Stimulated activated naive B cell treated with anti-CD40 and anti-IgM and Interleukin-4, amounts not matched to agents 10 μg/mL and 1 μg/mL and 100 μg/mL, for 72 hours (primary cell): ENCODE measurements around the gene ZNF296.

ENCODE experiments used
- ATAC-seq, 2 donors: fragments of 150-1000 bp; cut with Tn5 transposase; replicated peaks; 2 replicates each; pipeline ENCODE4 v1.10.0; 2021; ENCODE audit warnings: moderate library complexity in 1 of 2
- DNase-seq: peaks from one replicate; pipeline ENCODE4 v3.0.0; 2021
- H3K27ac Mint-ChIP-seq: one replicate; pipeline ENCODE4 v1.8.0; 2022; ENCODE audit warnings: mild to moderate bottlenecking, mixed read lengths
- H3K27me3 Mint-ChIP-seq, 2 donors: one replicate each; pipeline ENCODE4 v1.8.0; 2022; ENCODE audit warnings: mixed read lengths in 2 of 2
- H3K36me3 Mint-ChIP-seq, 2 donors: one replicate each; pipeline ENCODE4 v1.8.0; 2022; ENCODE audit warnings: mixed read lengths in 2 of 2, mild to moderate bottlenecking in 1 of 2
- H3K4me1 Mint-ChIP-seq, 2 donors: one replicate each; pipeline ENCODE4 v1.8.0; 2022; ENCODE audit warnings: mixed read lengths in 2 of 2, mild to moderate bottlenecking in 1 of 2
- H3K4me3 Mint-ChIP-seq, 2 donors: one replicate each; pipeline ENCODE4 v1.8.0; 2022; ENCODE audit warnings: mild to moderate bottlenecking in 2 of 2, mixed read lengths in 2 of 2, moderate library complexity in 1 of 2
- H3K9me3 Mint-ChIP-seq, 2 donors: one replicate each; pipeline ENCODE4 v1.8.0; 2022; ENCODE audit warnings: mixed read lengths in 2 of 2, mild to moderate bottlenecking in 1 of 2

Gene ZNF296

GRCh38 chr19:45098521-45099466 is 22.5 kb upstream of the ZNF296 start:
- Mint-ChIP-seq H3K4me3 (no peak overlapping the region), H3K4me1 (peaks cover 58 to 71% of the 10 kb centered on the region in 2 donors), H3K27ac (no peak overlapping the region), H3K9me3 (no peaks in the 10 kb centered on the region), H3K27me3 (no peaks in the 10 kb centered on the region), H3K36me3 (peaks cover 0 to 23% of the 10 kb centered on the region in 2 donors)
- DNase-seq (no peak), ATAC-seq (no peak)

- H3K9me3 Mint-ChIP-seq, result no peaks in the 10 kb centered on the region
- ATAC-seq (no peak), DNase-seq (no peak)
- H3K27ac Mint-ChIP-seq, result peak overlapping the region; percentile 74
- peaks cover 0 to 27% of the 10 kb centered on the region in 2 donors for H3K36me3 Mint-ChIP-seq
- peaks cover 57 to 69% of the 10 kb centered on the region in 2 donors for H3K4me1 Mint-ChIP-seq
- no peak overlapping the region for H3K4me3 Mint-ChIP-seq
- H3K27me3 Mint-ChIP-seq, result no peaks in the 10 kb centered on the region
Observed at GRCh38 chr19:45097776-45098520, 21.7 kb upstream of the ZNF296 start.

GRCh38 chr19:45097450-45097775 is 21.1 kb upstream of the ZNF296 start:
- Mint-ChIP-seq H3K4me1 (peaks cover 53 to 69% of the 10 kb centered on the region in 2 donors), H3K9me3 (no peaks in the 10 kb centered on the region), H3K27me3 (no peaks in the 10 kb centered on the region), H3K4me3 (no peak overlapping the region), H3K36me3 (peaks cover 0 to 27% of the 10 kb centered on the region in 2 donors), H3K27ac (peak overlapping the region; percentile 74)
- no peak for DNase-seq
- no peak for ATAC-seq

GRCh38 chr19:45096700-45097099 is 20.4 kb upstream of the ZNF296 start:
- no peaks in the 10 kb centered on the region for H3K27me3 Mint-ChIP-seq
- peaks cover 50 to 71% of the 10 kb centered on the region in 2 donors for H3K4me1 Mint-ChIP-seq
- H3K36me3 Mint-ChIP-seq, result peaks cover 0 to 27% of the 10 kb centered on the region in 2 donors
- peak overlapping the region; percentile 65 for H3K27ac Mint-ChIP-seq
- ATAC-seq (no peak), DNase-seq (no peak)
- H3K4me3 Mint-ChIP-seq, result no peak overlapping the region
- no peaks in the 10 kb centered on the region for H3K9me3 Mint-ChIP-seq

GRCh38 chr19:45095496-45096413 is 19.5 kb upstream of the ZNF296 start:
- Mint-ChIP-seq H3K27ac (no peak overlapping the region), H3K36me3 (peaks cover 7 to 35% of the 10 kb centered on the region in 2 donors), H3K9me3 (peaks cover 2 to 4% of the 10 kb centered on the region in 2 donors), H3K4me3 (no peak overlapping the region), H3K27me3 (no peaks in the 10 kb centered on the region), H3K4me1 (peaks cover 50 to 73% of the 10 kb centered on the region in 2 donors)
- ATAC-seq (no peak), DNase-seq (no peak)

- DNase-seq (no peak), ATAC-seq (no peak)
- H3K27me3 Mint-ChIP-seq, result no peaks in the 10 kb centered on the region
- peaks cover 49 to 74% of the 10 kb centered on the region in 2 donors for H3K4me1 Mint-ChIP-seq
- peak overlapping the region; percentile 100 for H3K4me3 Mint-ChIP-seq
- peaks cover 12 to 45% of the 10 kb centered on the region in 2 donors for H3K36me3 Mint-ChIP-seq
- no peak overlapping the region for H3K27ac Mint-ChIP-seq
- H3K9me3 Mint-ChIP-seq, result peaks cover 2 to 4% of the 10 kb centered on the region in 2 donors
Observed at GRCh38 chr19:45094707-45095106, 18.4 kb upstream of the ZNF296 start.

GRCh38 chr19:45094137-45094536 is 17.9 kb upstream of the ZNF296 start:
- Mint-ChIP-seq H3K4me1 (peaks cover 45 to 69% of the 10 kb centered on the region in 2 donors), H3K36me3 (peaks cover 13 to 47% of the 10 kb centered on the region in 2 donors), H3K4me3 (peak overlapping the region; percentile 100), H3K9me3 (peaks cover 2 to 4% of the 10 kb centered on the region in 2 donors), H3K27ac (peak overlapping the region; percentile 100), H3K27me3 (no peaks in the 10 kb centered on the region)
- ATAC-seq (no peak), DNase-seq (no peak)

GRCh38 chr19:45092747-45093678 is 16.7 kb upstream of the ZNF296 start, which contains the start of gene PPP1R37:
TSS of gene PPP1R37 (plus strand) at chr19:45093179. CDS start at chr19:45093326, 147 bp downstream.
- H3K9me3 Mint-ChIP-seq, result peaks cover 2 to 4% of the 10 kb centered on the region in 2 donors
- H3K4me1 Mint-ChIP-seq, result peaks cover 41 to 69% of the 10 kb centered on the region in 2 donors
- H3K36me3 Mint-ChIP-seq, result peaks cover 15 to 53% of the 10 kb centered on the region in 2 donors

GRCh38 chr19:45091031-45091923 is 15.0 kb upstream of the ZNF296 start:
- H3K9me3 Mint-ChIP-seq, result peaks cover 2 to 4% of the 10 kb centered on the region in 2 donors
- peak; percentile 79 to 85 for ATAC-seq
- peaks cover 19 to 62% of the 10 kb centered on the region in 2 donors for H3K36me3 Mint-ChIP-seq
- H3K4me3 Mint-ChIP-seq, result peak overlapping the region; percentile 100
- peak; percentile 96 for DNase-seq
- H3K4me1 Mint-ChIP-seq, result peaks cover 34 to 63% of the 10 kb centered on the region in 2 donors
- H3K27ac Mint-ChIP-seq, result peak overlapping the region; percentile 100
- no peaks in the 10 kb centered on the region for H3K27me3 Mint-ChIP-seq

More at GRCh38 chr19:45092747-45093678, 16.7 kb upstream of the ZNF296 start, which contains the start of gene PPP1R37:
- peak within 1 kb of the TSS; percentile 100 for H3K4me3 Mint-ChIP-seq
- DNase-seq (peak; percentile 91), ATAC-seq (peak; percentile 73 to 81)
- peak within 1 kb of the TSS; percentile 100 for H3K27ac Mint-ChIP-seq
- no peaks in the 10 kb centered on the region for H3K27me3 Mint-ChIP-seq

GRCh38 chr19:45090606-45091005 is 14.3 kb upstream of the ZNF296 start:
- DNase-seq, result no peak
- peak overlapping the region in 1 of 2 donors; percentile 26 for H3K4me3 Mint-ChIP-seq
- no peaks in the 10 kb centered on the region for H3K27me3 Mint-ChIP-seq
- peak overlapping the region; percentile 25 for H3K27ac Mint-ChIP-seq
- no peak for ATAC-seq
- H3K36me3 Mint-ChIP-seq, result peaks cover 21 to 61% of the 10 kb centered on the region in 2 donors
- peaks cover 2 to 4% of the 10 kb centered on the region in 2 donors for H3K9me3 Mint-ChIP-seq
- peaks cover 31 to 56% of the 10 kb centered on the region in 2 donors for H3K4me1 Mint-ChIP-seq

GRCh38 chr19:45090034-45090433 is 13.8 kb upstream of the ZNF296 start:
- Mint-ChIP-seq H3K4me3 (no peak overlapping the region), H3K27ac (no peak overlapping the region), H3K27me3 (no peaks in the 10 kb centered on the region), H3K9me3 (peaks cover 2 to 4% of the 10 kb centered on the region in 2 donors), H3K4me1 (peaks cover 35 to 55% of the 10 kb centered on the region in 2 donors), H3K36me3 (peaks cover 24 to 66% of the 10 kb centered on the region in 2 donors)
- DNase-seq (no peak), ATAC-seq (no peak)

GRCh38 chr19:45087531-45087930 is 11.3 kb upstream of the ZNF296 start:
- peak overlapping the region; percentile 67 for H3K27ac Mint-ChIP-seq
- peaks cover 21 to 33% of the 10 kb centered on the region in 2 donors for H3K4me1 Mint-ChIP-seq
- no peaks in the 10 kb centered on the region for H3K27me3 Mint-ChIP-seq
- peaks cover 25 to 52% of the 10 kb centered on the region in 2 donors for H3K36me3 Mint-ChIP-seq
- ATAC-seq (no peak), DNase-seq (no peak)
- peak overlapping the region; percentile 47 to 49 for H3K4me3 Mint-ChIP-seq
- peaks cover 2 to 4% of the 10 kb centered on the region in 2 donors for H3K9me3 Mint-ChIP-seq
